DOHH2 (cell line): ENCODE measurements around the gene TRIM14.

Source experiments
- H3F3A ChIP-seq: fragments of 200-600 bp; sonication (generic), shearing (Covaris generic); 2 replicates; pipeline ENCODE4 v1.6.0; 2016; ENCODE audit warnings: antibody characterized with exemption, mild to moderate bottlenecking; ENCODE audit not compliant: control insufficient read depth, insufficient read depth
- H3K27ac ChIP-seq: fragments of 200-600 bp; sonication (generic); 2 replicates; pipeline ENCODE4 v1.5.1; 2014; ENCODE audit warnings: low read depth, mild to moderate bottlenecking, low read length, moderate library complexity
- H3K27me3 ChIP-seq: fragments of 200-600 bp; sonication (generic); 2 replicates; pipeline ENCODE4 v1.6.1; 2014; ENCODE audit warnings: mild to moderate bottlenecking, low read length, mixed read lengths; ENCODE audit not compliant: control insufficient read depth
- H3K36me3 ChIP-seq: fragments of 200-600 bp; sonication (generic); 2 replicates; pipeline ENCODE4 v1.6.1; 2014; ENCODE audit warnings: mild to moderate bottlenecking, low read length, moderate library complexity, mixed read lengths; ENCODE audit not compliant: control insufficient read depth
- H3K4me1 ChIP-seq: fragments of 200-600 bp; sonication (generic); 2 replicates; pipeline ENCODE4 v1.6.1; 2014; ENCODE audit warnings: mild to moderate bottlenecking, low read length, mixed read lengths; ENCODE audit not compliant: control insufficient read depth
- H3K4me2 ChIP-seq: fragments of 200-600 bp; sonication (generic); 2 replicates; pipeline ENCODE4 v1.6.0; 2014; ENCODE audit warnings: mild to moderate bottlenecking, low read length, moderate library complexity
- H3K4me3 ChIP-seq: fragments of 200-600 bp; sonication (generic); 2 replicates; pipeline ENCODE4 v1.5.1; 2014; ENCODE audit warnings: mild to moderate bottlenecking, low read length, mixed read lengths
- H3K79me2 ChIP-seq: fragments of 200-600 bp; sonication (generic); 2 replicates; pipeline ENCODE4 v1.6.1; 2014; ENCODE audit warnings: mild to moderate bottlenecking, low read length, mixed read lengths; ENCODE audit not compliant: control insufficient read depth
- H3K9me2 ChIP-seq: fragments of 200-600 bp; sonication (generic); replicated peaks from 2 replicates; pipeline ENCODE4 v1.6.1; 2014; ENCODE audit warnings: mild to moderate bottlenecking, low read length, mixed read lengths; ENCODE audit not compliant: control insufficient read depth
- H3K9me3 ChIP-seq: fragments of 200-600 bp; sonication (generic); 2 replicates; pipeline ENCODE4 v1.6.1; 2014; ENCODE audit warnings: antibody characterized with exemption, low read length, mixed read lengths; ENCODE audit not compliant: control insufficient read depth, insufficient read depth
- H4K20me1 ChIP-seq: fragments of 200-600 bp; sonication (generic); 2 replicates; pipeline ENCODE4 v1.6.0; 2014; ENCODE audit warnings: low read depth, mild to moderate bottlenecking, antibody characterized with exemption, low read length, moderate library complexity; ENCODE audit not compliant: control insufficient read depth, insufficient read depth
- EZH2phosphoT487 ChIP-seq: fragments of 200-600 bp; sonication (generic); IDR thresholded peaks from 2 replicates; pipeline ENCODE4 v1.6.1; 2017; ENCODE audit warnings: borderline replicate concordance, mild to moderate bottlenecking, antibody characterized with exemption, low read length, moderate library complexity, mixed read lengths
- TF ChIP-seq, protein P1 (sequence below): fragments of 200-600 bp; sonication (generic); IDR thresholded peaks from one replicate; pipeline ENCODE4 v1.5.1; 2014; ENCODE audit warnings: antibody characterized with exemption, mild to moderate bottlenecking, low read depth, low read length; ENCODE audit not compliant: poor library complexity, severe bottlenecking

Gene TRIM14

DNA sequence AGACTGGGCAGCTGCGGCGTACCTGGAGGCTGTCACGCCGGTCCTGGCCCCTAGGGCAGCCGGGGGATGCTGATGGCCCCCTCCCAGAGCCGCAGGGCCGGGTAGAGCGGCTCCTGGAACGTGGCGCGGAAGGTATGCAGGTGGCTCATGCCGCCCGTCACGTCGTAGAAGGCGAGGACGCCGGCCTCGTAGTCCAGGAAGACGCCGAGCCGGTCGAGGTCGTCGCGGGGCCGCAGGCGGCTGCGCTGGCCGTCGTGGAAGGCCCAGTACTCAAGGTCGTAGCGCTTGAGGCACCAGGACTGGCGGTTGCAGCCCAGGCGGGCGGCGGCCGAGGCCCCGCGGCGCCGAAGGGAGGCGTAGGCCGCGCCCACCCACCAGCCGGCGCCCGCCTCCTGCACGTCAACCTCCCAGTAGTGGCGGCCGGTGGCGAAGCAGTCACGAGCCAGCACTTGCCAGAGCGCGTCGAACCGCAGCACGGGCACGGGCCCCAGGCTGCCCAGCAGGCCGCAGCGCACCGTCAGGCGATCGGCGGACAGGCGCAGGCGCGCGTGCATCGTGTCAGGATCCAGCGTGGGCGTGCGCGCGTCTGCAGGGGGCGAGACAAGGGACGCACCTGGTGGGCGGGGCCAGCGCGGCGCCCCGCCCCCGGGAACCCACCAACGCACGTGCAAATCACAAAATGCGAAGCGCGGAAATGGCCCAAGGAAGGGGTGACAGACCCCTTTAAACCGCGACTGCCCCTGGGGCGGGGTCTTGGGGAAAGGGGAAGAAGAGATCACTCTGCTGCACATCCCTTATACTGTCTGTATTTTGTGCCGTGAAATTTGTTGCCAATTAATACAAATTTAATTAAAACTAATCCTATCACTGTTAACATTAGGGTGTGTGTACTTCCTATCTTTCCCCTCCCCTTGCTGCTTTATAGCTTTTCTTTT is 31.3 kb downstream of the TRIM14 start:
- peaks cover 44% of the 10 kb centered on the region for H3K36me3 ChIP-seq
- no peaks in the 10 kb centered on the region for H3K79me2 ChIP-seq
- H4K20me1 ChIP-seq, result no peaks in the 10 kb centered on the region
- H3K4me1 ChIP-seq, result no peaks in the 10 kb centered on the region
- no peak for TF ChIP-seq EZH2phosphoT487
- TF ChIP-seq, protein P1, sequence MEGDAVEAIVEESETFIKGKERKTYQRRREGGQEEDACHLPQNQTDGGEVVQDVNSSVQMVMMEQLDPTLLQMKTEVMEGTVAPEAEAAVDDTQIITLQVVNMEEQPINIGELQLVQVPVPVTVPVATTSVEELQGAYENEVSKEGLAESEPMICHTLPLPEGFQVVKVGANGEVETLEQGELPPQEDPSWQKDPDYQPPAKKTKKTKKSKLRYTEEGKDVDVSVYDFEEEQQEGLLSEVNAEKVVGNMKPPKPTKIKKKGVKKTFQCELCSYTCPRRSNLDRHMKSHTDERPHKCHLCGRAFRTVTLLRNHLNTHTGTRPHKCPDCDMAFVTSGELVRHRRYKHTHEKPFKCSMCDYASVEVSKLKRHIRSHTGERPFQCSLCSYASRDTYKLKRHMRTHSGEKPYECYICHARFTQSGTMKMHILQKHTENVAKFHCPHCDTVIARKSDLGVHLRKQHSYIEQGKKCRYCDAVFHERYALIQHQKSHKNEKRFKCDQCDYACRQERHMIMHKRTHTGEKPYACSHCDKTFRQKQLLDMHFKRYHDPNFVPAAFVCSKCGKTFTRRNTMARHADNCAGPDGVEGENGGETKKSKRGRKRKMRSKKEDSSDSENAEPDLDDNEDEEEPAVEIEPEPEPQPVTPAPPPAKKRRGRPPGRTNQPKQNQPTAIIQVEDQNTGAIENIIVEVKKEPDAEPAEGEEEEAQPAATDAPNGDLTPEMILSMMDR, result no peak
- H3K4me2 ChIP-seq, result no peak overlapping the region
- no peaks in the 10 kb centered on the region for H3K27me3 ChIP-seq
- no peak overlapping the region for H3K4me3 ChIP-seq
- peaks cover 11% of the 10 kb centered on the region for H3F3A ChIP-seq
- no peak overlapping the region for H3K27ac ChIP-seq
- H3K9me2 ChIP-seq, result no peaks in the 10 kb centered on the region
- H3K9me3 ChIP-seq, result no peaks in the 10 kb centered on the region

DNA sequence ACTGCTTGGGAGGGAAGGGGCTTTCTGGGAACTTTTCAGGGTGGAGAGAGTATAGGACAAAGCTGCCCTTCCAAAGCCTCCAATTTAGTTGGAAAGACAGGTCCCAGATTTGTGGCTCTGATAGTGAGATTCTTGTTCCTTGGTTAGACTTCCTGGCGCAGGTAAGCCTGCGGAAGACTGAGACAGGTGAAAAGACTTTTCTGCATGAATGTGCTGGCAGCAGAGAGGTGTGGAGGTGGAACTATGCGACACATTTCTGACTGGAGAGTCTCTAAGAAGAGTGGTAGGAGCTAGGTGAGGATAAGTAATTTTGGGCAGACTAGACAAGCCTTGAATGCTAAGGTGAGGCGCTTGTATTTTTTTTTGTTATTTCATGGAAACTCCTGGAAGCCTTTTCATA is 32.6 kb downstream of the TRIM14 start:
- Histone ChIP-seq H3K4me3 (no peak overlapping the region), H3K9me2 (no peaks in the 10 kb centered on the region), H3K9me3 (no peaks in the 10 kb centered on the region), H3F3A (peaks cover 10% of the 10 kb centered on the region), H3K27me3 (no peaks in the 10 kb centered on the region), H3K4me1 (no peaks in the 10 kb centered on the region), H4K20me1 (no peaks in the 10 kb centered on the region), H3K4me2 (no peak overlapping the region), H3K79me2 (no peaks in the 10 kb centered on the region), H3K27ac (no peak overlapping the region), H3K36me3 (peaks cover 56% of the 10 kb centered on the region)
- TF ChIP-seq EZH2phosphoT487, result no peak
- TF ChIP-seq, protein P1, result no peak

DNA sequence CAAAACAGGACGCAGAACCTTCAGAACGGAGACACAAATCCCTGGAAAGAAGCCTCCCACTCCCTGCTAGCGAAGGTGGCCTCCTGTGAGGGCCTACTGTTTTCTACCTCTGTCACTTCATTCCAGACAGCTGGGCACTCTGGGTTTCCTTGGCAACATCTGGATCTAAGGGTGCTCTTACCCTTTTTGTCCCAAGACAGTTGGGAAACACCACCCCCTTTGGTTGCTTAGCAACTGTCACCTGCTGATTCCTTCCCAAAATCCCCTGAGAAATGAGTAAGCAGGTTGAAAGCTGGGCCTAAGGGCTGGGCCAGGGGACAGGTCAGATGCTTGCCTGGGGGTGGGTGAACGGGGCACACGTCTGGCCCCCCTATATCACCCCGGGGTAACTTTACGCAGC is 33.1 kb downstream of the TRIM14 start:
- H3K36me3 ChIP-seq, result peaks cover 59% of the 10 kb centered on the region

More for the DNA sequence above, 33.1 kb downstream of the TRIM14 start:
- H3K27ac ChIP-seq, result no peak overlapping the region
- no peaks in the 10 kb centered on the region for H3K9me3 ChIP-seq
- no peak overlapping the region for H3K4me3 ChIP-seq
- no peaks in the 10 kb centered on the region for H3K9me2 ChIP-seq
- H4K20me1 ChIP-seq, result no peaks in the 10 kb centered on the region
- H3K4me2 ChIP-seq, result no peak overlapping the region
- H3K79me2 ChIP-seq, result no peaks in the 10 kb centered on the region
- no peaks in the 10 kb centered on the region for H3K4me1 ChIP-seq
- no peaks in the 10 kb centered on the region for H3K27me3 ChIP-seq
- TF ChIP-seq, protein P1, result no peak
- TF ChIP-seq EZH2phosphoT487, result no peak
- H3F3A ChIP-seq, result peaks cover 9% of the 10 kb centered on the region
